MCF 10A (cell line): Measurements from ENCODE around the gene STAC3. TPM values are rescaled to one million over a fixed set of nuclear protein-coding genes. Genes with fewer than 3 reads are reported as not detected.
A peak's percentile ranks its signal among the peaks of the same experiment; 100 is the strongest.

Experiments
- BruUV-seq: library from RNA; stranded (reverse); fragments of 400-500 nt; replicated peaks from 2 replicates; lab custom pipeline; 2021; lab: Mats Ljungman, UMichigan
- CTCF ChIA-PET: fragments of 300-600 bp; sonication (Branson Sonifier 250); formaldehyde crosslinking; extraction: SDS; loops from one replicate; lab custom pipeline; 2021; ENCODE audit warnings: antibody characterized with exemption, inconsistent platforms; lab: Yijun Ruan, JAX
- POLR2A ChIA-PET: fragments of 300-600, 350-650 bp; sonication (Branson Sonifier 250); formaldehyde crosslinking; extraction: SDS; loops from one replicate; lab custom pipeline; 2020; ENCODE audit warnings: antibody characterized with exemption, inconsistent platforms; lab: Yijun Ruan, JAX
- DNase-seq: peaks from one replicate; pipeline ENCODE4 v3.0.0-alpha.2; 2018; ENCODE audit not compliant: unreplicated experiment
- H3K27ac Mint-ChIP-seq: one replicate; pipeline ENCODE4 v1.8.0; 2022; ENCODE audit warnings: mild to moderate bottlenecking, low read depth, mixed read lengths; ENCODE audit not compliant: unreplicated experiment
- H3K27me3 Mint-ChIP-seq: one replicate; pipeline ENCODE4 v1.8.0; 2022; ENCODE audit warnings: mixed read lengths; ENCODE audit not compliant: insufficient read depth, unreplicated experiment
- H3K36me3 Mint-ChIP-seq: one replicate; pipeline ENCODE4 v1.8.0; 2022; ENCODE audit warnings: mild to moderate bottlenecking, moderate library complexity, mixed read lengths; ENCODE audit not compliant: insufficient read depth, unreplicated experiment
- H3K4me1 Mint-ChIP-seq: one replicate; pipeline ENCODE4 v1.8.0; 2022; ENCODE audit warnings: mixed read lengths; ENCODE audit not compliant: insufficient read depth, unreplicated experiment
- H3K4me3 Mint-ChIP-seq: one replicate; pipeline ENCODE4 v1.8.0; 2022; ENCODE audit warnings: mild to moderate bottlenecking, moderate library complexity, mixed read lengths; ENCODE audit not compliant: unreplicated experiment
- H3K9me3 Mint-ChIP-seq: one replicate; pipeline ENCODE4 v1.8.0; 2022; ENCODE audit warnings: mixed read lengths; ENCODE audit not compliant: unreplicated experiment
- intact Hi-C: fragments of 100-400 bp; cut with micrococcal nuclease; formaldehyde crosslinking; loops from 2 replicates; pipeline ENCODE4 v1.14.1; 2022
- total RNA-seq: library from RNA; stranded (reverse); gene quantifications from 2 replicates; pipeline ENCODE4 v1.2.3, GENCODE V29; 2022
- TF ChIP-seq, protein P1 (sequence below): fragments of 200-600 bp; IDR thresholded peaks from one replicate; pipeline ENCODE4 v1.8.0; 2022; ENCODE audit warnings: antibody characterized with exemption, mild to moderate bottlenecking; ENCODE audit not compliant: unreplicated experiment

STAC3 gene
- total RNA-seq, 1 experiment from 2014 or later = 2.8 TPM

DNA sequence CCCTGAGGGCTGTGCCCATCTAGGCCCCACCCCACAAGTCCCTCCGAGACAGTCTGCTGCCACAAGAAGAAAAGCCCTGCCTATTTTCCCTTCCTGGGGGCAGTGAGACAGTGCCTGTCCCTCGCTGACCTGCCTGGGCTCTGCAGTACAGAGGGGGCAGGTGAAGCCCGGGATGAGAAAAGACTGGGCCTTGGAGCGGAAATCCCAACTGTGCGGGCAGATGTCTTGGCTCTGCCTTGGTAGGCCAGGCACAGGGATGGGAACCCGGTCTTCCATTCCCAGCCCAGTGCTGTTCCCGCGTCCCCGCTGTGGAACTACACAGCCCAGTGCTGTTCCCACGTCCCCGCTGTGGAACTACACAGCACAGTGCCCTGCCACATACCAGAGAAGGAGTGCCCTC lies 47.2 kb downstream of the STAC3 start:
- no peak for DNase-seq
- H3K36me3 Mint-ChIP-seq = peaks cover 32% of the 10 kb centered on the region
- TF ChIP-seq, protein P1, sequence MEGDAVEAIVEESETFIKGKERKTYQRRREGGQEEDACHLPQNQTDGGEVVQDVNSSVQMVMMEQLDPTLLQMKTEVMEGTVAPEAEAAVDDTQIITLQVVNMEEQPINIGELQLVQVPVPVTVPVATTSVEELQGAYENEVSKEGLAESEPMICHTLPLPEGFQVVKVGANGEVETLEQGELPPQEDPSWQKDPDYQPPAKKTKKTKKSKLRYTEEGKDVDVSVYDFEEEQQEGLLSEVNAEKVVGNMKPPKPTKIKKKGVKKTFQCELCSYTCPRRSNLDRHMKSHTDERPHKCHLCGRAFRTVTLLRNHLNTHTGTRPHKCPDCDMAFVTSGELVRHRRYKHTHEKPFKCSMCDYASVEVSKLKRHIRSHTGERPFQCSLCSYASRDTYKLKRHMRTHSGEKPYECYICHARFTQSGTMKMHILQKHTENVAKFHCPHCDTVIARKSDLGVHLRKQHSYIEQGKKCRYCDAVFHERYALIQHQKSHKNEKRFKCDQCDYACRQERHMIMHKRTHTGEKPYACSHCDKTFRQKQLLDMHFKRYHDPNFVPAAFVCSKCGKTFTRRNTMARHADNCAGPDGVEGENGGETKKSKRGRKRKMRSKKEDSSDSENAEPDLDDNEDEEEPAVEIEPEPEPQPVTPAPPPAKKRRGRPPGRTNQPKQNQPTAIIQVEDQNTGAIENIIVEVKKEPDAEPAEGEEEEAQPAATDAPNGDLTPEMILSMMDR = no peak
- POLR2A ChIA-PET = no interaction called here
- H3K27me3 Mint-ChIP-seq = no peaks in the 10 kb centered on the region
- H3K9me3 Mint-ChIP-seq = no peaks in the 10 kb centered on the region
- intact Hi-C loops = no loop called here
- BruUV-seq = no TSS peak
- CTCF ChIA-PET = no interaction called here
- no peak overlapping the region for H3K27ac Mint-ChIP-seq
- H3K4me1 Mint-ChIP-seq = no peaks in the 10 kb centered on the region
- no peak overlapping the region for H3K4me3 Mint-ChIP-seq

DNA sequence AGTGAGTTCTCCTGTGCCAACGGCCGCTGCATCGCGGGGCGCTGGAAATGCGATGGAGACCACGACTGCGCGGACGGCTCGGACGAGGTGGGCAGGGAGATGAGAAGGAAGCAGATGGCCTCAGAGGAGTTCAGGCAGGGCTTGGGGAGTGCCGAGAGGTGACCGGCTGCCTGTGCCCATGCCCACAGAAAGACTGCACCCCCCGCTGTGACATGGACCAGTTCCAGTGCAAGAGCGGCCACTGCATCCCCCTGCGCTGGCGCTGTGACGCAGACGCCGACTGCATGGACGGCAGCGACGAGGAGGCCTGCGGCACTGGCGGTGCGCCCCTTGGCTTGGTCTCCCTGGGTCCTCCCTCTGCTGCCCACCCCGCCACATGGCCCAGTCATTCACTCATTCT lies 47.8 kb downstream of the STAC3 start:
- Mint-ChIP-seq H3K4me3 (no peak overlapping the region), H3K9me3 (no peaks in the 10 kb centered on the region), H3K27me3 (no peaks in the 10 kb centered on the region), H3K27ac (peak overlapping the region; percentile 57), H3K4me1 (no peaks in the 10 kb centered on the region), H3K36me3 (peaks cover 32% of the 10 kb centered on the region)
- no TSS peak for BruUV-seq
- no peak for DNase-seq
- intact Hi-C loops = no loop called here
- POLR2A ChIA-PET = no interaction called here
- TF ChIP-seq, protein P1 = no peak
- CTCF ChIA-PET = no interaction called here

- intact Hi-C loops = no loop called here
- no peak overlapping the region for H3K4me3 Mint-ChIP-seq
- no peak for DNase-seq
- H3K36me3 Mint-ChIP-seq = peaks cover 26% of the 10 kb centered on the region
- no peaks in the 10 kb centered on the region for H3K9me3 Mint-ChIP-seq
- no peaks in the 10 kb centered on the region for H3K27me3 Mint-ChIP-seq
- H3K27ac Mint-ChIP-seq = peak overlapping the region; percentile 57
- H3K4me1 Mint-ChIP-seq = no peaks in the 10 kb centered on the region
- TF ChIP-seq, protein P1 = no peak
- no TSS peak for BruUV-seq
- POLR2A ChIA-PET = no interaction called here
- CTCF ChIA-PET = no interaction called here
These were observed 48.7 kb downstream of the STAC3 start for GRCh38 chr12:57202321-57202720.

- H3K4me3 Mint-ChIP-seq = no peak overlapping the region
- intact Hi-C loops = no loop called here
- DNase-seq = no peak
- H3K9me3 Mint-ChIP-seq = no peaks in the 10 kb centered on the region
- no peak overlapping the region for H3K27ac Mint-ChIP-seq
- TF ChIP-seq, protein P1 = no peak
- BruUV-seq = no TSS peak
- H3K27me3 Mint-ChIP-seq = no peaks in the 10 kb centered on the region
- peaks cover 21% of the 10 kb centered on the region for H3K36me3 Mint-ChIP-seq
- ChIA-PET POLR2A (no interaction called here), CTCF (no interaction called here)
- no peaks in the 10 kb centered on the region for H3K4me1 Mint-ChIP-seq
These were observed 49.4 kb downstream of the STAC3 start for GRCh38 chr12:57201631-57202030.
